Bronchial epithelial cell (primary cell): ENCODE data around the gene LHPP. TPM values are rescaled to one million over a fixed set of nuclear protein-coding genes. Genes with fewer than 3 reads are reported as not detected.
A peak's percentile ranks its signal among the peaks of the same experiment; 100 is the strongest.

Source experiments
- DNase-seq: peaks from one replicate; pipeline ENCODE4 v3.0.0-alpha.2; 2010; ENCODE audit warnings: low read depth
- FAIRE-seq: peaks from 2 replicates; lab custom pipeline; 2011; peaks lifted over from hg19 to GRCh38; lab: Jason Lieb, UNC
- H3K27me3 ChIP-seq: 2 replicates; pipeline ENCODE4 v1.5.1; 2011; ENCODE audit warnings: low read length; ENCODE audit not compliant: control insufficient read depth, insufficient read depth
- H3K36me3 ChIP-seq: 2 replicates; pipeline ENCODE4 v1.5.1; 2011; ENCODE audit warnings: low read length; ENCODE audit not compliant: control insufficient read depth, insufficient read depth
- H3K4me3 ChIP-seq: 2 replicates; pipeline ENCODE4 v1.5.1; 2011; ENCODE audit warnings: mild to moderate bottlenecking, low read depth, low read length, control low read depth
- total RNA-seq: library from RNA; depleted of rRNA; stranded (reverse); fragments of >200 nt; gene quantifications from 2 replicates; pipeline ENCODE4 v1.2.1, GENCODE V29; 2014
- TF ChIP-seq, protein P1 (sequence below): IDR thresholded peaks from 2 replicates; pipeline ENCODE4 v1.5.1; 2011; ENCODE audit warnings: mild to moderate bottlenecking, moderate library complexity, low read length, control low read depth, inconsistent platforms; ENCODE audit not compliant: insufficient read depth, severe bottlenecking

LHPP gene
- total RNA-seq, 1 donor from 2014 or later = 14.0 TPM

DNA sequence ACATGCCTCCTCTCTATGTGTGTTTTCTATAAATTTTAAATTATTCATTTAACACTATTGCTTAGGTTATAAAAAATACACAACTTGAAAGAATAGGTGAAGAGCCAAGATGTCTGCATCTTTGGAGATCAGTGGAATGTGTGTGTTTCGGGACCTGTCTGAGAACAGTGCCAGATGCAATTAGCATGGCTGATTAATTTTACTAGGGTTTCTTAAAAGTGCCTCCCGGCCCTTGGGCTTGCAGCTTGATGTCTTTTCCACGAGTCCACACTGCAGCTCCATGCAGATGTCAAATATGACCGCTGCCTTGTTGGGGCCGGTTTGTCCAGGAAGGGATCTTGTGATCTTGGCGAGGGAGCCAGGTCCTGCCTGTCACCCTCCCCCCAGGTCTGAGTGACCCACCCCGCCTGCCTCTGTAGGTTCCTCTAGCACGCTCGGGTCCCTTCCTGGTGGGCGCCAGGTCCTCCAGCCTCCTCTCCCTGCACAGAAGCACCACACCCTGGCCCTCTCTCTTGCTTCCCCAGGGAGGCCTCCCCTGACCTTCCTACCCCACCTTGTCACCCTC is 20.7 kb downstream of the LHPP start:
- Histone ChIP-seq H3K27me3 (no peaks in the 10 kb centered on the region), H3K36me3 (no peaks in the 10 kb centered on the region), H3K4me3 (no peak overlapping the region)
- TF ChIP-seq, protein P1, sequence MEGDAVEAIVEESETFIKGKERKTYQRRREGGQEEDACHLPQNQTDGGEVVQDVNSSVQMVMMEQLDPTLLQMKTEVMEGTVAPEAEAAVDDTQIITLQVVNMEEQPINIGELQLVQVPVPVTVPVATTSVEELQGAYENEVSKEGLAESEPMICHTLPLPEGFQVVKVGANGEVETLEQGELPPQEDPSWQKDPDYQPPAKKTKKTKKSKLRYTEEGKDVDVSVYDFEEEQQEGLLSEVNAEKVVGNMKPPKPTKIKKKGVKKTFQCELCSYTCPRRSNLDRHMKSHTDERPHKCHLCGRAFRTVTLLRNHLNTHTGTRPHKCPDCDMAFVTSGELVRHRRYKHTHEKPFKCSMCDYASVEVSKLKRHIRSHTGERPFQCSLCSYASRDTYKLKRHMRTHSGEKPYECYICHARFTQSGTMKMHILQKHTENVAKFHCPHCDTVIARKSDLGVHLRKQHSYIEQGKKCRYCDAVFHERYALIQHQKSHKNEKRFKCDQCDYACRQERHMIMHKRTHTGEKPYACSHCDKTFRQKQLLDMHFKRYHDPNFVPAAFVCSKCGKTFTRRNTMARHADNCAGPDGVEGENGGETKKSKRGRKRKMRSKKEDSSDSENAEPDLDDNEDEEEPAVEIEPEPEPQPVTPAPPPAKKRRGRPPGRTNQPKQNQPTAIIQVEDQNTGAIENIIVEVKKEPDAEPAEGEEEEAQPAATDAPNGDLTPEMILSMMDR = no peak
- FAIRE-seq (no peak), DNase-seq (no peak)

DNA sequence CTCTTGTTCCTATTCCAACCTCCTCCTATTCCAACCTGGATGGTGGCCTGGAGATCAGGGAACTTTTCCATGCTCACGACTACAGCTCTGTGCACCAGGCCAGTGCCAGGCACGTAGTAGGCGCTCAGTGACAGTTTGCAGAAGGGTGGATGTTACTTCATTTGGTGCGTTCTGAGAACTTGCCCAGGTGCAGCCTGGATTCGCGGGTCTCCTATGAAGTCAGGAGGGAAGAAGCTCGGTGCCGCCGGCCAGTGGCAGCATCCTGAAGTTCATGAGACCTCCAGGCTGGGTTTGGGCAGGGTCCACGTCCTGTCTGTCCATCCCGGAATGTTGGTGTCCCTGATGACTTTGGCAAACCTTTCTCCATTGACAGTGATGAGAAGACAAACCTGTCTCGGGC is 21.3 kb downstream of the LHPP start:
- FAIRE-seq (no peak), DNase-seq (no peak)
- H3K4me3 ChIP-seq = no peak overlapping the region
- TF ChIP-seq, protein P1 = no peak
- H3K27me3 ChIP-seq = no peaks in the 10 kb centered on the region
- no peaks in the 10 kb centered on the region for H3K36me3 ChIP-seq

DNA sequence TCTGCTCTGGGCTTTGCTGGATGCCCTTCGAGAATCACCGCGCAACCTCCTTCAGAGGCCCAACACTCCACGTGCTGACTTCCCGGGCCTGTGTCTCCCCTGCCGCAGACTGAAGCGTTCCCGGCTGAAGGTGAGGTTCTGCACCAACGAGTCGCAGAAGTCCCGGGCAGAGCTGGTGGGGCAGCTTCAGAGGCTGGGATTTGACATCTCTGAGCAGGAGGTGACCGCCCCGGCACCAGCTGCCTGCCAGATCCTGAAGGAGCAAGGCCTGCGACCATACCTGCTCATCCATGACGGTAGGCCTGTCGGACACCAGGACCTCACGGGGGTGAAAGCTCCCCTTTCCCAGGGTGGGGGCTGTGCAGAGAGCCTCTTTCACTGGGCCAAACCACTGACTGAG is 22.4 kb downstream of the LHPP start:
- no peak for FAIRE-seq
- TF ChIP-seq, protein P1 = no peak
- no peak overlapping the region for H3K4me3 ChIP-seq
- no peaks in the 10 kb centered on the region for H3K27me3 ChIP-seq
- DNase-seq = no peak
- H3K36me3 ChIP-seq = no peaks in the 10 kb centered on the region

DNA sequence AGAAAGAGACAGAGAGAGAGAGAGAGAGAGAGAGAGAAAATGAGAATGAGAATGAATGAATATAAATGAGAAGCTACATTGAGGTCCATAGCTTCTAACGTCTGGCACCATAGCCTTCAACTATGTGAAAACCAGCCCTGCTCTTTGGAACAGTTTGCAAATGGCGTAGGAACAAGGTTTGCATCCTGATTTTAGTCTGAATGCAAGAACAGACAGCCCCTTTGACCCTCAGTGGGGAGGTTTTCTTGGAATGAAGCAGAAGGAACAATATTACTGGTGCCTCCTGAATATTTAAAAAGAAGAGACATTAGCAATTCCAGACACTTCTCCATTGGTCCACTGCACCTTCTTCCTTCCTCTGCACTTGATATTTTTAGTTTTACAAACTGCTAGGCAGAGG is 23.0 kb downstream of the LHPP start:
- Histone ChIP-seq H3K36me3 (no peaks in the 10 kb centered on the region), H3K27me3 (no peaks in the 10 kb centered on the region), H3K4me3 (no peak overlapping the region)
- DNase-seq = no peak
- TF ChIP-seq, protein P1 = no peak
- FAIRE-seq = no peak

DNA sequence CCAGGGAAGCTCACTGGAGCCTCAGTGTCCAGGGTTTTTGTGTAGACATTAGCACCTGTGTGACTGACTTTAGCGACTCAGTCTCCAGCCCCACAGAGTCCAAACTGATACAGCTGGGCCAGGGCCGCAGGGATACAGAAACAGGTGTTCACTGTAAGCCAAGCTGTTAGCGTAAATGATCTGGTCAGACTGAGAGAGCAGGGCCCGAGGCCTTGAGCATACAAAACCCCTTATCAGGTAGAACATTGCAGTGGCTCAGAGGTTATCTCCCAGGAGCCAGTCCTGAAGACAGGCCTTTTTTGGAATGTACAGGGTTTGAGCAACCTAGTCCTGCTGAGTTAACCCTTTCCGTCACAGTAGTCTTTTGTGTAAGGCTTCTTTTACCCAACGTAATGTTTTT is 25.0 kb downstream of the LHPP start:
- H3K27me3 ChIP-seq = no peaks in the 10 kb centered on the region
- H3K36me3 ChIP-seq = no peaks in the 10 kb centered on the region
- TF ChIP-seq, protein P1 = no peak
- DNase-seq = no peak
- H3K4me3 ChIP-seq = no peak overlapping the region
- peak; percentile 68 for FAIRE-seq

DNA sequence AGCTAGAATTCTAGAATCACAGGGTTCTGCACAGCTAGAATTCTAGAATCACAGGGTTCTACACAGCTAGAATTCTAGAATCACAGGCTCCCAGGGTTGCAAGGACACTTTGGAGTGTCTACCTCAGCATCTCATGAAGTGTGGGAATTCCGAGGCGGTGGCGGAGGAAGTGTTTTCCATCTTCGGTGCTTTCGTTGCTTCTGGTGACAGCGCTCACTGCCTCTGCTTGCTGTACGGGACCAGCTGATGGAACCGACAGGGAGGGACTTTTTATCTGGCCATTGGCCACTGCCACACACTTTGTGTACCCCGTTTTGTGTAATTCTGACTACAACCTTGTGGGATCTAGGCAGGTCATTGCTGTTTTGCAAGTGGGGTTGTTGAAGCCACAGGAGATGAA is 29.5 kb downstream of the LHPP start:
- Histone ChIP-seq H3K4me3 (no peak overlapping the region), H3K27me3 (no peaks in the 10 kb centered on the region), H3K36me3 (no peaks in the 10 kb centered on the region)
- DNase-seq (no peak), FAIRE-seq (no peak)
- TF ChIP-seq, protein P1 = no peak
